Ectodermal cell (in vitro differentiated cells): ENCODE results near the gene PM20D1. TPM values are rescaled to one million over a fixed set of nuclear protein-coding genes. Genes with fewer than 3 reads are reported as not detected.
"Not testable (repeated sequence)": the region's sequence is repeated elsewhere in the genome, so short reads cannot be mapped to it uniquely, and the experiment has no call there.

Source experiments
- H3K27ac ChIP-seq: 2 replicates; pipeline ENCODE4 v1.7.0; 2013; ENCODE audit warnings: mild to moderate bottlenecking, low read depth, low read length; ENCODE audit not compliant: insufficient read depth, poor library complexity, severe bottlenecking
- H3K27me3 ChIP-seq: 2 replicates; pipeline ENCODE4 v1.7.0; 2013; ENCODE audit warnings: mild to moderate bottlenecking, low read length; ENCODE audit not compliant: insufficient read depth, control insufficient read depth, poor library complexity, severe bottlenecking
- H3K36me3 ChIP-seq: one replicate; pipeline ENCODE4 v1.7.0; 2013; ENCODE audit warnings: low read length; ENCODE audit not compliant: control insufficient read depth, insufficient read depth
- H3K4me1 ChIP-seq: one replicate; pipeline ENCODE4 v1.7.0; 2013; ENCODE audit warnings: low read length; ENCODE audit not compliant: control insufficient read depth, insufficient read depth
- H3K4me3 ChIP-seq: 2 replicates; pipeline ENCODE4 v1.7.0; 2013; ENCODE audit warnings: low read depth, low read length, control low read depth; ENCODE audit not compliant: insufficient read depth
- H3K9me3 ChIP-seq: 2 replicates; pipeline ENCODE4 v1.7.0; 2013; ENCODE audit warnings: mild to moderate bottlenecking, low read length, moderate library complexity; ENCODE audit not compliant: control insufficient read depth
- WGBS, 2 experiments: methylation state at CpG; one replicate each; pipeline ENCODE4 v1.1.7; 2013; ENCODE audit warnings: missing lambda C conversion rate in 2 of 2; 5-methylcytosine and 5-hydroxymethylcytosine counted together
- polyA plus RNA-seq, 4 experiments: library from polyadenylated mRNA; stranded (reverse); fragments of 50-300 nt; gene quantifications; one replicate each; pipeline ENCODE4 v1.2.3, GENCODE V29; 2013

PM20D1 gene, protein sequence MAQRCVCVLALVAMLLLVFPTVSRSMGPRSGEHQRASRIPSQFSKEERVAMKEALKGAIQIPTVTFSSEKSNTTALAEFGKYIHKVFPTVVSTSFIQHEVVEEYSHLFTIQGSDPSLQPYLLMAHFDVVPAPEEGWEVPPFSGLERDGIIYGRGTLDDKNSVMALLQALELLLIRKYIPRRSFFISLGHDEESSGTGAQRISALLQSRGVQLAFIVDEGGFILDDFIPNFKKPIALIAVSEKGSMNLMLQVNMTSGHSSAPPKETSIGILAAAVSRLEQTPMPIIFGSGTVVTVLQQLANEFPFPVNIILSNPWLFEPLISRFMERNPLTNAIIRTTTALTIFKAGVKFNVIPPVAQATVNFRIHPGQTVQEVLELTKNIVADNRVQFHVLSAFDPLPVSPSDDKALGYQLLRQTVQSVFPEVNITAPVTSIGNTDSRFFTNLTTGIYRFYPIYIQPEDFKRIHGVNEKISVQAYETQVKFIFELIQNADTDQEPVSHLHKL
- polyA plus RNA-seq (2013, experiment 1 of 4): not detected
- not detected for polyA plus RNA-seq (2013, experiment 2 of 4)
- polyA plus RNA-seq (2013, experiment 3 of 4): not detected
- not detected for polyA plus RNA-seq (2013, experiment 4 of 4)

DNA sequence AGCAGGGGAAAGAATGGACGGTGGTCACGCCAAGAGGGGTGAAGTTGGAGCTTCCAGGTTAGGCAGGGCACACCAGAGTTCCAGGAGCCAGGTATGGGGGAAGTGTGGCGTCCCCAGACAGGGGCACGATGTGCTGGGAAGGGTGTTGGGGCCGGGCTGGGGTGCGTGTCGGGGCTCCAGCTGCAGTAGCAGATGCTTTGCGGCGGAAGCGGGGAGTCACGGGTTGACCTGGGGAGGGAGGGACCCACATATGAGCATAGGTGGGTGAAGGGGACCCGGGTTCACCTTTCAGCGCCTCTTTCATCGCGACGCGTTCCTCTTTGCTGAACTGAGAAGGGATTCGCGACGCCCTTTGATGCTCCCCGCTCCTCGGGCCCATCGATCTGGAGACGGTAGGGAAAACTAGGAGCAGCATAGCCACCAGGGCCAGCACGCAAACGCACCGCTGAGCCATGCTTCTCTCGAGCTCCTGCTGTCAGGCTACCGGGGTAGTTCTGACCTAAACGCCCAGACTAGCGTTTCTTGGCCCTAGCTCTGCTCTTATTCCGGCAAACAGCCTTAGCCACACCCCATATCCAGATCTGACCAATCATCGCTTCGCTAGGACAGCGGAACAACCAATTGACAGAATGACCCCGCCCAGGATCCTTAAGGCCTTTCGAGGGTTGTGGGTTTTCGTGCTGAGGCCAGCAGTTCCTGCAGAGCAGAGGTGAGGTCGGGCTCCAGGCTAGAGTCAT lies at the start of gene PM20D1:
Gene PM20D1 (minus strand): TSS at position 514 of the 737 bp plus-strand sequence. CDS start 60 bp downstream, at position 454.
- Histone ChIP-seq H3K9me3 (no peaks in the 10 kb centered on the region), H3K4me1 (no peaks in the 10 kb centered on the region), H3K27ac (no peak within 1 kb of the TSS), H3K36me3 (no peaks in the 10 kb centered on the region), H3K27me3 (no peaks in the 10 kb centered on the region), H3K4me3 (no peak within 1 kb of the TSS)
- WGBS, 2 experiments: 95% methylated on average over 39 of the region's 39 CpGs

DNA sequence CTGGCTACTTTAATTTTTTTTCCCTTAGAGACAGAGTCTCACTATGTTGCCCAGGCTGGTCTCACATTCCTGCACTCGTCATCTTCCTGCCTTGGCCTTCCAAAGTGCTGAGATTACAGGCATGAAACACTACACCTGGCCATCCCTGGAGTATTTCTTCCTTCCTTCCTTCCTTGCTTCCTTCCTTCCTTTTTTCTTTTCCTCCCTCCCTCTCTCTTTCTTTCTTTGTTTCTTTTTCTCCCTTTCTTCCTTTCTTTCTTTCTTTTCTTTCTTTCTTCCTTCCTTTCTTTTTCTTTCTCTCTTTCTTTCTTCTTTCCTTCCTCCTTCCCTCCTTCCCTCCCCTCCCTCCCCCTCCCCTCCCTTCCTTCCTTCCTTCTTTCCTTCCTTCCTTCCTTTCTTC lies 46.4 kb upstream of the PM20D1 start:
- Histone ChIP-seq H3K27me3 (no peaks in the 10 kb centered on the region), H3K27ac (no peak overlapping the region), H3K9me3 (no peaks in the 10 kb centered on the region), H3K36me3 (peaks cover 8% of the 10 kb centered on the region), H3K4me1 (no peaks in the 10 kb centered on the region), H3K4me3 (no peak overlapping the region)
- 87 to 90% methylated on average over 1 of the region's 1 CpG for WGBS, 2 experiments

DNA sequence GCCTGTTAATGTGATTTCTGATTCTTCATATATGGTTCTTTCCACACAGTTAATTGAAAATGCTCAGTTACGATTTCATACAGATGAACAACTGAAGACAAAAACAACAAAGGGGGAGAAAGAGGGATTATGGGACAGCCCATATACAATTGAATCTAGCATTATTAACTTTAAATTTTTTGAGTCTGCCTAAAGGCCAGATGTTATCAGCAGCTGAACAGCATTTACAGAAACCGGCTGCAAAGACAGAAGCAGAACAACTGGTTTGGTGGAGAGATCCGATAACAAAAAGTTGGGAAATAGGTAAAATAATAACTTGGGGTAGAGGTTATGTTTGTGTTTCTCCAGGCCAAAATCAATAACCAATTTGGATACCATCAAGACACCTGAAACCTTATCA lies 44.2 kb upstream of the PM20D1 start:
- H3K27ac ChIP-seq, H3K9me3 ChIP-seq, H3K4me3 ChIP-seq, H3K27me3 ChIP-seq, H3K36me3 ChIP-seq, H3K4me1 ChIP-seq: not testable (repeated sequence)
- WGBS, 2 experiments: 84 to 88% methylated on average over 2 to 3 of the region's 3 CpGs

DNA sequence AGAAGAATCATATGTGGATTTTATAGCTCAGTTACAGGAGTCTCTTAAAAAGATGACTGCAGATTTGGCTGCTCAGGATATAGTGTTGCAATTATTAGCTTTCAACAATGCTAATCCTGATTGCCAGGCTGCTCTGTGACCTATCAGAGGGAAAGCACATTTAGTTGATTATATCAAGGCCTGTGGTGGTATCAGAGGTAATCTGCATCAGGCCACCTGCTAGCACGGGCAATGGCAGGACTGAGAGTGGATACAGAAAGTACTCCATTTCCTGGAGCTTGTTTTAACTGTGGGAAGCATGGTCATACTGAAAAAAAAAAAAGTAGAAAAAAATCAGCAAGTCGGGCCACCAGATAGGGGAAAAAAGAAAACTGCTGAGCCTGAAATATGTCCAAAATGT lies 42.2 kb upstream of the PM20D1 start:
- 89 to 92% methylated on average over 2 of the region's 2 CpGs for WGBS, 2 experiments
- not testable (repeated sequence) for H3K27me3 ChIP-seq, H3K9me3 ChIP-seq, H3K36me3 ChIP-seq, H3K4me3 ChIP-seq, H3K4me1 ChIP-seq, H3K27ac ChIP-seq

DNA sequence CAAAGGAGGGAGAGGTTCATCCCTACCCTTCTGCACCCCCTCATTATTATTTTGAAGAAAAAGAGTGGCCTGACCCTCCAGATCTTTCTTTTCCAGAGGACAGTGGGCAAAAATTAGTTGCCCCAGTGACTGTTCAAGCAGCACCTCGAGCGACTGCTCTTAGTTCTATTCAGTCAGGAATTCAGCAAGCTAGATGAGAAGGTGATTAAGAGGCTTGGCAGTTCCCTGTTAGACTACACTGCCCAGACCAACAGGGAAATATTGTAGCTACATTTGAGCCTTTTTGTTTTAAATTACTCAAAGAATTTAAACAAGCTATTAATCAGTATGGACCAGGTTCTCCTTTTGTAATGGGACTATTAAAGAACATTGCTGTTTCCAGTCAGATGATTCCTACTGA lies 41.5 kb upstream of the PM20D1 start:
- not testable (repeated sequence) for H3K36me3 ChIP-seq, H3K27me3 ChIP-seq, H3K9me3 ChIP-seq, H3K4me3 ChIP-seq, H3K27ac ChIP-seq, H3K4me1 ChIP-seq
- 89 to 90% methylated on average over 2 of the region's 2 CpGs for WGBS, 2 experiments

DNA sequence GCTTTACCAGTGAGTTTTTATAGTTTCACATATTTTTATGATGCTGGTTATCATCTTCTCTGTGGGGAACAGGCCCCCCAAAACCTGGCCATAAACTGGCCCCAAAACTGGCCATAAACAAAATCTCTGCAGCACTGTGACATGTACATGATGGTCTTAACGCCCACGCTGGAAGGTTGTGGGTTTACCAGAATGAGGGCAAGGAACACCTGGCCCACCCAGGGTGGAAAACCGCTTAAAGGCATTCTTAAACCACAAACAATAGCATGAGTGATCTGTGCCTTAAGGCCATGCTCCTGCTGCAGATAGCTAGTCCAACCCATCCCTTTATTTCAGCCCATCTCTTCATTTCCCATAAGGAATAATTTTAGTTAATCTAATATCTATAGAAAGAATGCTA lies 40.7 kb upstream of the PM20D1 start:
- not testable (repeated sequence) for H3K36me3 ChIP-seq, H3K27ac ChIP-seq, H3K4me1 ChIP-seq, H3K27me3 ChIP-seq, H3K4me3 ChIP-seq, H3K9me3 ChIP-seq
- 85 to 93% methylated on average over 3 of the region's 3 CpGs for WGBS, 2 experiments

DNA sequence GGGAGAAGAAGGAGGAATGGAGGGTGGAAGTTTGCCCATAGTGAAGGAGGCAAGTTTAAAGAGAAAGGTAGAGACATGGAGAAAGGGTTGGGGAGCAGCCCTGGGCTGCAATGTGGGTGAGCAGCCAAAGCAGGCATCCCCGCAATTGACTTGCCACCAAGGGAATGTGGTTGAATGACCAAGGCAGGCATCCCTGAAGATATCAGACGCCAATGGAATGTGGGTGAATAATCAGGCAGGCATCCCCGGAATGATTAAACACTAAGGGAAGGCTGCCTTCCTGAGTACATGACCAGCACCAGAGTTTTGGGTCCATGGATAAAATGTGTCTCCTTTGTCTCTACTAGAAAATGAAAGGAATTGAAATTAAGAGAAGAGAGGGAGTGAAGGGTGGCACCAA lies 39.8 kb upstream of the PM20D1 start:
- H3K4me3 ChIP-seq, H3K36me3 ChIP-seq, H3K9me3 ChIP-seq, H3K27ac ChIP-seq, H3K4me1 ChIP-seq, H3K27me3 ChIP-seq: not testable (repeated sequence)
- 91 to 95% methylated on average over 3 of the region's 3 CpGs for WGBS, 2 experiments

DNA sequence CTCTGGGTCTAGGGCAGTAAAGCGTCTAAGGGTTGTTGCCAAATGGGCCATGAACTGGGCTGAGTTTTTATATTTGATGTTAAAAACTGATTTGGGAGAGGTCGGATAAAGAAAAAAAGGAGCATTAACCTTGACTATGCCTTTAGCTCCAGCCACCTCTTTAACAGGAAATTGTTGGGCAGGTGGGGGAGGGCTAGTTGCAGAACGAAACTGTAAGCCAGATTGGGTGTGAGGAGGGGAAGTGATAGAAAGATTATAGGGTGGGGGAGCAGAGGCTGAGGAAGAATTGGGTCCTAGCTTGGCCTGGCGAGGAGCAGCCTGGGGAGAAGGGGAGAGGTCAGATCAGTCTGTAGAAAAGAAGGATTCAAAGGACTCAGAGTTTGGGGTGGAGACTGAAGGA lies 39.1 kb upstream of the PM20D1 start:
- not testable (repeated sequence) for H3K4me1 ChIP-seq, H3K4me3 ChIP-seq, H3K36me3 ChIP-seq, H3K27ac ChIP-seq, H3K9me3 ChIP-seq, H3K27me3 ChIP-seq
- 92 to 94% methylated on average over 4 of the region's 4 CpGs for WGBS, 2 experiments

DNA sequence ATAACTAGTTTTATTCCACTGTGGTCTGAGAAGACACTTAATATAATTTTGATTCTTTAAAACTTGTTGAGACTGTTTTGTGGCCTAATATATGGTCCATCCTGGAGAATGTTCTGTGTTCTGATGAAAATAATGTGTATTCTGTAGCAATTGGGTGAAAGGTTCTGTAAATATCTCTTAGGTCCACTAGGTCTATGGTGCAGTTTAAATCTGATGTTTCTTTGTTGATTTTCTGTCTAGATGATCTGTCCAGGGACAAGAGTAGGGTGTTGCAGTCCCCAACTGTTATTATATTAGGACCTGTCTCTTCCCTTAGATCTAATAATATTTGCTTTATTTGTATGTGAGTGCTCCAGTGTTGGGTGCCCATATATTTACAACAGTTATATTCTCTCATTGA lies 33.9 kb upstream of the PM20D1 start:
- H3K36me3 ChIP-seq: no peaks in the 10 kb centered on the region
- no peaks in the 10 kb centered on the region for H3K9me3 ChIP-seq
- no peak overlapping the region for H3K27ac ChIP-seq
- no peaks in the 10 kb centered on the region for H3K27me3 ChIP-seq
- H3K4me1 ChIP-seq: no peaks in the 10 kb centered on the region
- H3K4me3 ChIP-seq: no peak overlapping the region

DNA sequence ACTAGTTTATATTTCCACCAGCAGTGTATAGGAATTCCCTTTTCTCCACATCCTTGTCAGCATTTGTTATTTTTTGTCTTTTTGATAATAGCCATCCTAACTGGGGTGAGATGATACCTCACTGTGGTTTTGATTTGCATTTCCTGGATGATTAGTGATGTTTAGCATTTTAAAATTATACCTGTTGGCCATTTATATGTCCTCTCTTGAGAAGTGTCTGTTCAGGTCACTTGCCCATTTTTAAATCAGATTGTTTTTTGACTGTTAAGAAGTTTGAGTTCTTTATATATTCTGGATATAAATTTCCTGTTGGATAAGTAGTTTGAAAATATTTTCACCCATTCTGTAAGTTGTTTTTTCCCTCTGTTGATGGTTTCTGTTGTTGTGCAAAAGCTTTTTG lies 31.0 kb upstream of the PM20D1 start:
- H3K36me3 ChIP-seq: no peaks in the 10 kb centered on the region
- no peaks in the 10 kb centered on the region for H3K27me3 ChIP-seq
- H3K27ac ChIP-seq: no peak overlapping the region
- H3K4me3 ChIP-seq: no peak overlapping the region
- no peaks in the 10 kb centered on the region for H3K4me1 ChIP-seq
- no peaks in the 10 kb centered on the region for H3K9me3 ChIP-seq
